ENCODE measurements around the gene ASB2. TPM values are rescaled to one million over a fixed set of nuclear protein-coding genes. Genes with fewer than 3 reads are reported as not detected.

Gene ASB2
- total and polyA plus RNA-seq, 10 donors = 6.6 to 18.0 (median 11.3) TPM

- Histone ChIP-seq H3K27me3 (replicated peaks in 1 of 7) (no peaks in the 10 kb centered on the region), H3K4me3 (no peak overlapping the region), H3K27ac (peak overlapping the region in 6 of 8 donors; percentile 32 to 92 (median 56)), H3K9me3 (no peaks in the 10 kb centered on the region), H3K36me3 (no peaks in the 10 kb centered on the region), H3K4me1 (peaks cover 58 to 97% (median 84%) of the 10 kb centered on the region in 6 donors)
- TF ChIP-seq POLR2AphosphoS5 (IDR thresholded peaks at IDR 0.05) (no peak), CTCF (IDR thresholded peaks at IDR 0.05 in 8 of 11, conservative IDR thresholded peaks at IDR 0.05 in 3 of 11) (no peak), POLR2A (IDR thresholded peaks at IDR 0.05) (no peak)
- intact Hi-C loops (cut with DNase I; ENCODE audit: low total_unique reads) = no loop called here
- 76 to 87% (median 81%) methylated on average over 3 of the region's 3 CpGs for WGBS, 5 donors
- DNase-seq = no peak
Observed at GRCh38 chr14:93965287-93965821, 11.0 kb downstream of the ASB2 start.

GRCh38 chr14:93964820-93965286 lies 11.5 kb downstream of the ASB2 start:
- Histone ChIP-seq H3K4me3 (no peak overlapping the region), H3K4me1 (peaks cover 60 to 97% (median 84%) of the 10 kb centered on the region in 6 donors), H3K27me3 (replicated peaks in 1 of 7) (no peaks in the 10 kb centered on the region), H3K36me3 (no peaks in the 10 kb centered on the region), H3K9me3 (no peaks in the 10 kb centered on the region), H3K27ac (peak overlapping the region in 4 of 8 donors; percentile 64 to 92 (median 86))
- 89 to 97% (median 93%) methylated on average over 3 of the region's 3 CpGs for WGBS, 5 donors
- no peak for TF ChIP-seq POLR2AphosphoS5 (IDR thresholded peaks at IDR 0.05)
- TF ChIP-seq POLR2A (IDR thresholded peaks at IDR 0.05) = no peak
- no peak for TF ChIP-seq CTCF (IDR thresholded peaks at IDR 0.05 in 8 of 11, conservative IDR thresholded peaks at IDR 0.05 in 3 of 11)
- no peak for DNase-seq
- intact Hi-C loops (cut with DNase I; ENCODE audit: low total_unique reads) = no loop called here

- no peak overlapping the region for H3K4me3 ChIP-seq
- WGBS, 5 donors = 94 to 95% (median 95%) methylated on average over 10 of the region's 10 CpGs
- no peak for DNase-seq
- H3K9me3 ChIP-seq = no peaks in the 10 kb centered on the region
- H3K27ac ChIP-seq = peak overlapping the region in 7 of 8 donors; percentile 81 to 92 (median 85)
- no peaks in the 10 kb centered on the region for H3K27me3 ChIP-seq (replicated peaks in 1 of 7)
- intact Hi-C loops (cut with DNase I; ENCODE audit: low total_unique reads) = no loop called here
- no peaks in the 10 kb centered on the region for H3K36me3 ChIP-seq
- TF ChIP-seq CTCF (IDR thresholded peaks at IDR 0.05 in 8 of 11, conservative IDR thresholded peaks at IDR 0.05 in 3 of 11) (no peak), POLR2AphosphoS5 (IDR thresholded peaks at IDR 0.05) (no peak), POLR2A (IDR thresholded peaks at IDR 0.05) (no peak)
- peaks cover 59 to 97% (median 85%) of the 10 kb centered on the region in 6 donors for H3K4me1 ChIP-seq
Observed at GRCh38 chr14:93964281-93964680, 12.1 kb downstream of the ASB2 start.

GRCh38 chr14:93963692-93964091 lies 12.7 kb downstream of the ASB2 start:
- peak overlapping the region; percentile 71 to 92 (median 84) for H3K27ac ChIP-seq
- no peak for DNase-seq
- no peaks in the 10 kb centered on the region for H3K27me3 ChIP-seq (replicated peaks in 1 of 7)
- H3K36me3 ChIP-seq = no peaks in the 10 kb centered on the region
- 77 to 88% (median 84%) methylated on average over 4 of the region's 4 CpGs for WGBS, 5 donors
- no peaks in the 10 kb centered on the region for H3K9me3 ChIP-seq
- H3K4me3 ChIP-seq = no peak overlapping the region
- TF ChIP-seq POLR2AphosphoS5 (IDR thresholded peaks at IDR 0.05) (no peak), POLR2A (IDR thresholded peaks at IDR 0.05) (no peak), CTCF (IDR thresholded peaks at IDR 0.05 in 8 of 11, conservative IDR thresholded peaks at IDR 0.05 in 3 of 11) (no peak)
- peaks cover 59 to 97% (median 85%) of the 10 kb centered on the region in 6 donors for H3K4me1 ChIP-seq
- intact Hi-C loops (cut with DNase I; ENCODE audit: low total_unique reads) = no loop called here
